ENCODE data around the gene CBX8.

CBX8 gene

GRCh38 chr17:79831265-79832217 is 34.7 kb upstream of the CBX8 start:
- Histone ChIP-seq H3K79me2 (ENCODE audit: insufficient read depth, low read length) (peaks cover 10% of the 10 kb centered on the region), H3K9ac (ENCODE audit: low read length) (no peak overlapping the region), H3K4me2 (ENCODE audit: low read depth, low read length, poor library complexity, severe bottlenecking) (no peak overlapping the region)

GRCh38 chr17:79830763-79831264 is 33.9 kb upstream of the CBX8 start:
- Histone ChIP-seq H3K79me2 (ENCODE audit: insufficient read depth, low read length) (peaks cover 2% of the 10 kb centered on the region), H3K9me3 (ENCODE audit: insufficient read depth, low read length) (no peaks in the 10 kb centered on the region), H3K4me3 (ENCODE audit: insufficient read depth, low read length, poor library complexity, severe bottlenecking) (no peak overlapping the region), H3K27ac (ENCODE audit: low read depth, low read length) (no peak overlapping the region), H3K9me2 (replicated peaks; ENCODE audit: insufficient read depth, low read length) (no peaks in the 10 kb centered on the region), H3K9ac (ENCODE audit: low read length) (no peak overlapping the region), H2AFZ (ENCODE audit: low read depth, low read length, severe bottlenecking) (no peak overlapping the region), H3K27me3 (ENCODE audit: low read length) (no peaks in the 10 kb centered on the region), H3K4me2 (ENCODE audit: low read depth, low read length, poor library complexity, severe bottlenecking) (no peak overlapping the region), H3K36me3 (ENCODE audit: low read length) (0 out of 2 replicates have a peak, but pooled peaks cover 3% of the 10 kb centered on the region), H4K20me1 (ENCODE audit: low read depth, low read length) (peaks cover 8% of the 10 kb centered on the region; the same call in 1 of the 2 replicates), H3F3A (ENCODE audit: insufficient read depth) (no peaks in the 10 kb centered on the region)
- no peak for TF ChIP-seq EZH2phosphoT487 (conservative IDR thresholded peaks at IDR 0.05; ENCODE audit: low read length)
- TF ChIP-seq CTCF (IDR thresholded peaks at IDR 0.05; ENCODE audit: insufficient read depth, low read length, poor library complexity, severe bottlenecking), result no peak

More at GRCh38 chr17:79831265-79832217, 34.7 kb upstream of the CBX8 start:
- Histone ChIP-seq H4K20me1 (ENCODE audit: low read depth, low read length) (peaks cover 15% of the 10 kb centered on the region; the same call in 1 of the 2 replicates), H3F3A (ENCODE audit: insufficient read depth) (no peaks in the 10 kb centered on the region), H3K4me3 (ENCODE audit: insufficient read depth, low read length, poor library complexity, severe bottlenecking) (no peak overlapping the region), H3K27ac (ENCODE audit: low read depth, low read length) (no peak overlapping the region), H3K9me2 (replicated peaks; ENCODE audit: insufficient read depth, low read length) (no peaks in the 10 kb centered on the region), H3K27me3 (ENCODE audit: low read length) (no peaks in the 10 kb centered on the region), H3K36me3 (ENCODE audit: low read length) (0 out of 2 replicates have a peak, but pooled peaks cover 3% of the 10 kb centered on the region), H2AFZ (ENCODE audit: low read depth, low read length, severe bottlenecking) (no peak overlapping the region), H3K9me3 (ENCODE audit: insufficient read depth, low read length) (no peaks in the 10 kb centered on the region)
- TF ChIP-seq CTCF (IDR thresholded peaks at IDR 0.05; ENCODE audit: insufficient read depth, low read length, poor library complexity, severe bottlenecking) (no peak), EZH2phosphoT487 (conservative IDR thresholded peaks at IDR 0.05; ENCODE audit: low read length) (no peak)

- Histone ChIP-seq H4K20me1 (ENCODE audit: low read depth, low read length) (0 out of 2 replicates have a peak, but pooled peaks cover 4% of the 10 kb centered on the region), H3K9me3 (ENCODE audit: insufficient read depth, low read length) (no peaks in the 10 kb centered on the region), H3F3A (ENCODE audit: insufficient read depth) (no peaks in the 10 kb centered on the region), H3K27ac (ENCODE audit: low read depth, low read length) (no peak overlapping the region), H2AFZ (ENCODE audit: low read depth, low read length, severe bottlenecking) (no peak overlapping the region), H3K27me3 (ENCODE audit: low read length) (no peaks in the 10 kb centered on the region), H3K9ac (ENCODE audit: low read length) (no peak overlapping the region), H3K4me2 (ENCODE audit: low read depth, low read length, poor library complexity, severe bottlenecking) (no peak overlapping the region), H3K9me2 (replicated peaks; ENCODE audit: insufficient read depth, low read length) (no peaks in the 10 kb centered on the region), H3K36me3 (ENCODE audit: low read length) (0 out of 2 replicates have a peak, but pooled peaks cover 3% of the 10 kb centered on the region), H3K4me3 (ENCODE audit: insufficient read depth, low read length, poor library complexity, severe bottlenecking) (no peak overlapping the region), H3K79me2 (ENCODE audit: insufficient read depth, low read length) (no peaks in the 10 kb centered on the region; the same call in 1 of the 2 replicates)
- TF ChIP-seq CTCF (IDR thresholded peaks at IDR 0.05; ENCODE audit: insufficient read depth, low read length, poor library complexity, severe bottlenecking) (no peak), EZH2phosphoT487 (conservative IDR thresholded peaks at IDR 0.05; ENCODE audit: low read length) (no peak)
Measured at GRCh38 chr17:79830303-79830702, 33.4 kb upstream of the CBX8 start.
